Measurements from ENCODE around the gene ASB2. TPM values are rescaled to one million over a fixed set of nuclear protein-coding genes. Genes with fewer than 3 reads are reported as not detected.
A peak's percentile ranks its signal among the peaks of the same experiment; 100 is the strongest.

The ASB2 gene
- total and polyA plus RNA-seq, 2 experiments from 2014 or later = 191 to 208 TPM

GRCh38 chr14:93997916-93998870 lies 21.8 kb upstream of the ASB2 start:
- Histone ChIP-seq H3K9me3 (ENCODE audit: low read depth) (no peaks in the 10 kb centered on the region), H3K36me3 (no peaks in the 10 kb centered on the region)

DNA sequence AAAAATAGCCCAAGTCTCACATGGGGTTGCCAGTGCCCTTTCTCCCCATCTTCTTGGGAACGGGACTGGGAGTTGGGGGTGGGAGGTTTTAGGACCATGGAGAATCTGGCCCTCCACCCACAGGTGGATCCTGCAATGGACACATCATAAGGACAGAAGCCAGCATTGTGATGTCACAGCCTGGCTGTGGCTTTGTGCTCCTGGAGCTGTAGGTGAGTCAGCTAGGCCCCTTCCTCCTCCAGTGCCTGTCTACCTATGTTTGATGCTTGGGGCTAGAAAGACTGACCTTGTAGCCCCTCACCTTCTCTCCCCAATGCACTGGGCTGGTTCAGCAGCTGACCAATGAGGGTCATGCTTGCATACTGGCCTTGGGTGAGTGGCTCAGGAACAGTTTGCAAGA lies 20.7 kb upstream of the ASB2 start, which contains the start of gene CCDC197:
Gene CCDC197 (plus strand): TSS at position 220 of the 400 bp plus-strand sequence. CDS start 831 bp downstream, outside the sequence.
- no peaks in the 10 kb centered on the region for H3K9me3 ChIP-seq (ENCODE audit: low read depth)
- H3K36me3 ChIP-seq = no peaks in the 10 kb centered on the region
- no peak for TF ChIP-seq CTCF (IDR thresholded peaks at IDR 0.05; ENCODE audit: low read depth, low read length)
- H3K4me1 ChIP-seq (ENCODE audit: low read depth) = peaks cover 29% of the 10 kb centered on the region
- no peaks in the 10 kb centered on the region for H3K27me3 ChIP-seq
- no peak within 1 kb of the TSS for H3K27ac ChIP-seq
- DNase-seq (ENCODE audit: low read depth in 1 of 2, low spot score in 1 of 2) = no peak
- no peak within 1 kb of the TSS for H3K4me3 ChIP-seq

More at GRCh38 chr14:93997916-93998870, 21.8 kb upstream of the ASB2 start:
- DNase-seq (ENCODE audit: low read depth in 1 of 2, low spot score in 1 of 2) = no peak
- Histone ChIP-seq H3K4me1 (ENCODE audit: low read depth) (peaks cover 29% of the 10 kb centered on the region), H3K27ac (peak overlapping the region; percentile 10), H3K27me3 (no peaks in the 10 kb centered on the region), H3K4me3 (no peak overlapping the region)
- no peak for TF ChIP-seq CTCF (IDR thresholded peaks at IDR 0.05; ENCODE audit: low read depth, low read length)

DNA sequence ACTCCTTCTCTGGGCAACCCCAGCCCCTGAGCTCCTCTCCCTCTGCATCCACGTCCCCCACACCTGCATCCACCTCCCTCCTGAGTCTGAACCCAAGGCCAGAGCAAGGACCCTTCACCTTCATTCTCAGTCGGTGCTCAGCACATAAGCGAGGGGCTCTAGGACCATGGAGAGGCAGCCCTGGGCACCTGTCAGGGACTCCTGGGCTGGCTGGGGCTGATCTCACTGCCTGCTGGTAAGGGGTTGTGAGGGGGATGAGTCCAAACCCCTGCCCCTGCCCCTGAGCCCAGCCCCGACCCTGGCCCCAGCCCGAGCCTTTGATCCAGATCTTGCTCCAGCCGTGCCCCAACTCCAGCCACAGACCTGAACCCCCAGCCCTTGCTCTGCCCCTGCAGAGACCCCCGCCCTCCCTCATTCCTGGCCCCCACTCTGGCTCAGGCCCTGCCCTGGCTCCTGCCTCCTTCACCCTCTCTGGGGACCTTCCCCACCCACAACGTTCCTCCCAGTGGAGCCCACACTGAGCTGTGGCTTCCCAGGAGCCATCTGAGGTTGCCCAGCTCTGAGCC lies 19.8 kb upstream of the ASB2 start:
- Histone ChIP-seq H3K4me1 (ENCODE audit: low read depth) (peaks cover 29% of the 10 kb centered on the region), H3K9me3 (ENCODE audit: low read depth) (no peaks in the 10 kb centered on the region), H3K36me3 (no peaks in the 10 kb centered on the region), H3K27me3 (no peaks in the 10 kb centered on the region), H3K27ac (no peak overlapping the region), H3K4me3 (no peak overlapping the region)
- no peak for DNase-seq (ENCODE audit: low read depth in 1 of 2, low spot score in 1 of 2)
- no peak for TF ChIP-seq CTCF (IDR thresholded peaks at IDR 0.05; ENCODE audit: low read depth, low read length)

GRCh38 chr14:93994919-93995682 lies 18.7 kb upstream of the ASB2 start:
- TF ChIP-seq CTCF (IDR thresholded peaks at IDR 0.05; ENCODE audit: low read depth, low read length) = no peak
- DNase-seq (ENCODE audit: low read depth in 1 of 2, low spot score in 1 of 2) = peak; percentile 28 to 30
- Histone ChIP-seq H3K4me1 (ENCODE audit: low read depth) (peaks cover 31% of the 10 kb centered on the region), H3K4me3 (no peak overlapping the region), H3K27ac (no peak overlapping the region), H3K36me3 (no peaks in the 10 kb centered on the region), H3K27me3 (no peaks in the 10 kb centered on the region), H3K9me3 (ENCODE audit: low read depth) (no peaks in the 10 kb centered on the region)

DNA sequence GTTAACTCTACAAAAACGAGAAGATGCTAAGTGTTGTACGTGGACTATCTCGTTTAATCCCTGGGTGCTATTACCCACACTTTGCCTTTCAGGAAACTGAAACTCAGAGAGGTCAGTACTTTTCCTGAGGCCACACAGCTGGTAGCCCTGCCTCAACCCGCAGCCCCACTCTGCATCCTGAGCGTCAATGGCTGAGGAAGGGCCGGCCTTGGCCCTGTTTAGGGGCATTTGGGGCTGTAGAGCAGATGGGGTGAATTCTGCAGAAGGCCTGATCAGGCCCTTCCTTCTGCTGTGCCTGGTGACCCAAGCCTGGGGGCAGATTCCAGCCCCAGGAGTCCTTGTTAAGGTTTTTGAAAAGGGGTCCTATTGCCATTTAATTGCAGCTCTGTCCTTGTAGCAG lies 17.0 kb upstream of the ASB2 start:
- no peaks in the 10 kb centered on the region for H3K27me3 ChIP-seq

More for the DNA sequence above, 17.0 kb upstream of the ASB2 start:
- TF ChIP-seq CTCF (IDR thresholded peaks at IDR 0.05; ENCODE audit: low read depth, low read length) = no peak
- H3K36me3 ChIP-seq = no peaks in the 10 kb centered on the region
- no peaks in the 10 kb centered on the region for H3K9me3 ChIP-seq (ENCODE audit: low read depth)
- no peak overlapping the region for H3K4me3 ChIP-seq
- peaks cover 24% of the 10 kb centered on the region for H3K4me1 ChIP-seq (ENCODE audit: low read depth)
- no peak overlapping the region for H3K27ac ChIP-seq
- no peak for DNase-seq (ENCODE audit: low read depth in 1 of 2, low spot score in 1 of 2)

Measured in cardiac muscle cell (in vitro differentiated cells and primary cell).